Superior temporal gyrus (tissue), 1 donor: ENCODE data around the gene SLN.

Experiments
- DNase-seq: peaks from one replicate; pipeline ENCODE4 v3.0.0-alpha.2; 2016; ENCODE audit errors: extremely low spot score

Gene SLN

GRCh38 chr11:107719557-107720302 lies 7.9 kb upstream of the SLN start:
- peak; percentile 53 for DNase-seq

GRCh38 chr11:107719073-107719472 lies 7.2 kb upstream of the SLN start:
- DNase-seq = peak; percentile 15

- no peak for DNase-seq
These were observed 5.2 kb upstream of the SLN start for GRCh38 chr11:107716884-107717532.

- peak; percentile 29 for DNase-seq
These were observed 1.2 kb upstream of the SLN start for GRCh38 chr11:107713009-107713408.

- no peak for DNase-seq
These were observed 1.6 kb downstream of the SLN start for GRCh38 chr11:107710301-107710700.

- DNase-seq = no peak
These were observed 3.1 kb downstream of the SLN start for GRCh38 chr11:107708792-107709191.

GRCh38 chr11:107707807-107708206 lies 4.0 kb downstream of the SLN start:
- DNase-seq = no peak

GRCh38 chr11:107707215-107707671 lies 4.6 kb downstream of the SLN start:
- DNase-seq = no peak

- DNase-seq = no peak
These were observed 5.3 kb downstream of the SLN start for GRCh38 chr11:107706531-107706930.

- DNase-seq = no peak
These were observed 6.8 kb downstream of the SLN start for GRCh38 chr11:107705027-107705426.

- DNase-seq = no peak
These were observed 7.4 kb downstream of the SLN start for GRCh38 chr11:107704451-107704850.

- no peak for DNase-seq
These were observed 9.1 kb downstream of the SLN start for GRCh38 chr11:107702723-107703122.

- DNase-seq = no peak
These were observed 9.7 kb downstream of the SLN start for GRCh38 chr11:107702109-107702660.

- no peak for DNase-seq
These were observed 12.2 kb downstream of the SLN start for GRCh38 chr11:107699371-107700285.

- DNase-seq = no peak
These were observed 14.6 kb downstream of the SLN start for GRCh38 chr11:107697291-107697690.

GRCh38 chr11:107696140-107696539 lies 15.7 kb downstream of the SLN start:
- DNase-seq = peak; percentile 53

GRCh38 chr11:107695446-107695845 lies 16.4 kb downstream of the SLN start:
- DNase-seq = no peak

- no peak for DNase-seq
These were observed 20.7 kb downstream of the SLN start for GRCh38 chr11:107691000-107691750.

- DNase-seq = peak; percentile 88
These were observed 22.3 kb downstream of the SLN start for GRCh38 chr11:107689317-107690202.

- no peak for DNase-seq
These were observed 23.4 kb downstream of the SLN start for GRCh38 chr11:107688322-107688918.
